PFSK-1 (cell line): ENCODE measurements around the gene ZNF653.

ENCODE experiments used
- FOXP2 ChIP-seq: optimal IDR thresholded peaks from 2 replicates; pipeline ENCODE3; 2011; ENCODE audit warnings: borderline replicate concordance, control low read depth, inconsistent platforms; ENCODE audit not compliant: insufficient read depth; ENCODE audit errors: extremely low read length, extremely low read depth
- POLR2AphosphoS5 ChIP-seq: IDR thresholded peaks from 2 replicates; pipeline ENCODE4 v1.6.1; 2012; ENCODE audit warnings: low read depth, mild to moderate bottlenecking, control low read depth, low read length, moderate library complexity
- SIN3A ChIP-seq: IDR thresholded peaks from 2 replicates; pipeline ENCODE4 v1.6.1; 2012; ENCODE audit warnings: mild to moderate bottlenecking, low read length, moderate library complexity, borderline replicate concordance; ENCODE audit not compliant: insufficient read depth
- TAF1 ChIP-seq: IDR thresholded peaks from 2 replicates; pipeline ENCODE4 v1.6.1; 2012; ENCODE audit warnings: low read length, control low read depth, borderline replicate concordance; ENCODE audit not compliant: insufficient read depth
- TF ChIP-seq, protein P1 (sequence below), 2 experiments: IDR thresholded peaks; 2 replicates each; pipeline versions ENCODE4 v1.6.1 to v1.8.0; 2011 to 2012; ENCODE audit warnings: low read depth in 2 of 2, low read length in 2 of 2, control low read depth in 1 of 2, inconsistent platforms in 1 of 2, mild to moderate bottlenecking in 1 of 2, moderate library complexity in 1 of 2; ENCODE audit not compliant: insufficient read depth in 1 of 2

DNA sequence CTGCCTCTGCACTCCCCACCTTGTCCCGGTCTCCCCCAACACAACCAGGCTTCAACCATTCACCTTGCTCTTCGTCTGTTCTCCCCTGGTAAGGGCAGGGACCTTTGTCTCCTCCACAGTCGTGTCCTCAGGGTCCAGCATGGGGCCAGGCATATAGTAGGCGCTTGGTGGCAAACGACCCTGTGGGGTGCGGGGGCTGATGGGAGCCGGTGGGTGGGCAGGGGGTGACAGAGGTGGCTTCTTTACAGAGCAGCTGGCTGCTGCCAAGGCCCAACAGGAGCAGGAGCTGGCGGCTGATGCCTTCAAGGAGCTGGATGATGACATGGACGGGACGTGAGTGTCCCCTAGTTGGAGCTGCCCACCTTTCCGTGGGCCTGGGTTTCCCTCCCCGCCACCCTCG, 60.5 kb downstream of the ZNF653 start:
- no peak for TF ChIP-seq FOXP2
- TF ChIP-seq, protein P1, sequence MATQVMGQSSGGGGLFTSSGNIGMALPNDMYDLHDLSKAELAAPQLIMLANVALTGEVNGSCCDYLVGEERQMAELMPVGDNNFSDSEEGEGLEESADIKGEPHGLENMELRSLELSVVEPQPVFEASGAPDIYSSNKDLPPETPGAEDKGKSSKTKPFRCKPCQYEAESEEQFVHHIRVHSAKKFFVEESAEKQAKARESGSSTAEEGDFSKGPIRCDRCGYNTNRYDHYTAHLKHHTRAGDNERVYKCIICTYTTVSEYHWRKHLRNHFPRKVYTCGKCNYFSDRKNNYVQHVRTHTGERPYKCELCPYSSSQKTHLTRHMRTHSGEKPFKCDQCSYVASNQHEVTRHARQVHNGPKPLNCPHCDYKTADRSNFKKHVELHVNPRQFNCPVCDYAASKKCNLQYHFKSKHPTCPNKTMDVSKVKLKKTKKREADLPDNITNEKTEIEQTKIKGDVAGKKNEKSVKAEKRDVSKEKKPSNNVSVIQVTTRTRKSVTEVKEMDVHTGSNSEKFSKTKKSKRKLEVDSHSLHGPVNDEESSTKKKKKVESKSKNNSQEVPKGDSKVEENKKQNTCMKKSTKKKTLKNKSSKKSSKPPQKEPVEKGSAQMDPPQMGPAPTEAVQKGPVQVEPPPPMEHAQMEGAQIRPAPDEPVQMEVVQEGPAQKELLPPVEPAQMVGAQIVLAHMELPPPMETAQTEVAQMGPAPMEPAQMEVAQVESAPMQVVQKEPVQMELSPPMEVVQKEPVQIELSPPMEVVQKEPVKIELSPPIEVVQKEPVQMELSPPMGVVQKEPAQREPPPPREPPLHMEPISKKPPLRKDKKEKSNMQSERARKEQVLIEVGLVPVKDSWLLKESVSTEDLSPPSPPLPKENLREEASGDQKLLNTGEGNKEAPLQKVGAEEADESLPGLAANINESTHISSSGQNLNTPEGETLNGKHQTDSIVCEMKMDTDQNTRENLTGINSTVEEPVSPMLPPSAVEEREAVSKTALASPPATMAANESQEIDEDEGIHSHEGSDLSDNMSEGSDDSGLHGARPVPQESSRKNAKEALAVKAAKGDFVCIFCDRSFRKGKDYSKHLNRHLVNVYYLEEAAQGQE (IDR thresholded peaks at IDR 0.05; ENCODE audit: insufficient read depth in 1 of 2, low read depth in 2 of 2, low read length in 2 of 2), result no peak
- no peak for TF ChIP-seq POLR2AphosphoS5
- TF ChIP-seq TAF1, result no peak
- TF ChIP-seq SIN3A, result no peak
